Measurements from ENCODE around the gene TSPAN33.
A peak's percentile ranks its signal among the peaks of the same experiment; 100 is the strongest.

Gene TSPAN33, protein sequence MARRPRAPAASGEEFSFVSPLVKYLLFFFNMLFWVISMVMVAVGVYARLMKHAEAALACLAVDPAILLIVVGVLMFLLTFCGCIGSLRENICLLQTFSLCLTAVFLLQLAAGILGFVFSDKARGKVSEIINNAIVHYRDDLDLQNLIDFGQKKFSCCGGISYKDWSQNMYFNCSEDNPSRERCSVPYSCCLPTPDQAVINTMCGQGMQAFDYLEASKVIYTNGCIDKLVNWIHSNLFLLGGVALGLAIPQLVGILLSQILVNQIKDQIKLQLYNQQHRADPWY
- 0 to 6.4 (median 2.5) reads per million in 9 experiments for total RNA-seq

GRCh38 chr7:129144095-129144833 lies at the start of gene TSPAN33:
TSS of gene TSPAN33 (plus strand) at chr7:129144707. CDS start at chr7:129144981, 274 bp downstream.
- peaks cover 16 to 65% of the 10 kb centered on the region in 2 donors for H3K27me3 Mint-ChIP-seq
- H3K4me1 Mint-ChIP-seq (ENCODE audit: low read depth in 2 of 2) = peaks cover 11 to 13% of the 10 kb centered on the region in 2 donors
- peak within 1 kb of the TSS in 1 of 2 donors; percentile 71 for H3K27ac Mint-ChIP-seq
- H3K36me3 Mint-ChIP-seq (ENCODE audit: insufficient read depth) = no peaks in the 10 kb centered on the region
- H3K4me3 Mint-ChIP-seq = peak within 1 kb of the TSS; percentile 83 to 92
- no peaks in the 10 kb centered on the region for H3K9me3 Mint-ChIP-seq
- ATAC-seq (replicated peaks) (peak; percentile 80), DNase-seq (peak; percentile 13 to 45 (median 18))

GRCh38 chr7:129095258-129095657 lies 49.2 kb upstream of the TSPAN33 start:
- peaks cover 0 to 9% of the 10 kb centered on the region in 2 donors for H3K27me3 Mint-ChIP-seq
- no peaks in the 10 kb centered on the region for H3K9me3 Mint-ChIP-seq
- peaks cover 3% of the 10 kb centered on the region for H3K36me3 Mint-ChIP-seq (ENCODE audit: insufficient read depth)
- peaks cover 8 to 13% of the 10 kb centered on the region in 2 donors for H3K4me1 Mint-ChIP-seq (ENCODE audit: low read depth in 2 of 2)
- H3K27ac Mint-ChIP-seq = peak overlapping the region in 1 of 2 donors; percentile 81
- ATAC-seq (replicated peaks) = peak; percentile 64
- no peak for DNase-seq
- H3K4me3 Mint-ChIP-seq = no peak overlapping the region

GRCh38 chr7:129098409-129099084 lies 46.0 kb upstream of the TSPAN33 start:
- no peak overlapping the region for H3K4me3 Mint-ChIP-seq
- no peak overlapping the region for H3K27ac Mint-ChIP-seq

DNA sequence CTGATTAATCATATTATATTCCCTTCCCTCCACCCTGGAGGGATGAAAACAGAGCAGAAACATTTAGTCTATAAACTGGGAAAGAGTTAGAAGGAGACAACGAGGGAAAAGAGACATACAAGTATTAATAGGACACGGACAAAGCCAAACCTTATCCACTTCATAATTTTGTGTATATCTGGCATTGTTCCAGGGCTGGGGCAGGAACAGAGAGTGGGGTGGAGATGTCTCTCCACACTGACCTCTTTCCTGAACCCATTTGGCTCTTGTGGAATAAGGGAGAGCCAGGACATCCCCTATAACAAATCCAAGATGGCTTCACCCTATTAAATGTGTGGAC lies 43.7 kb upstream of the TSPAN33 start:
- Mint-ChIP-seq H3K4me1 (ENCODE audit: low read depth in 2 of 2) (no peaks in the 10 kb centered on the region), H3K27ac (no peak overlapping the region)

More at GRCh38 chr7:129098409-129099084, 46.0 kb upstream of the TSPAN33 start:
- no peaks in the 10 kb centered on the region for H3K36me3 Mint-ChIP-seq (ENCODE audit: insufficient read depth)
- DNase-seq (no peak), ATAC-seq (replicated peaks) (no peak)
- H3K27me3 Mint-ChIP-seq = no peaks in the 10 kb centered on the region
- peaks cover 3 to 5% of the 10 kb centered on the region in 2 donors for H3K4me1 Mint-ChIP-seq (ENCODE audit: low read depth in 2 of 2)
- H3K9me3 Mint-ChIP-seq = no peaks in the 10 kb centered on the region

DNA sequence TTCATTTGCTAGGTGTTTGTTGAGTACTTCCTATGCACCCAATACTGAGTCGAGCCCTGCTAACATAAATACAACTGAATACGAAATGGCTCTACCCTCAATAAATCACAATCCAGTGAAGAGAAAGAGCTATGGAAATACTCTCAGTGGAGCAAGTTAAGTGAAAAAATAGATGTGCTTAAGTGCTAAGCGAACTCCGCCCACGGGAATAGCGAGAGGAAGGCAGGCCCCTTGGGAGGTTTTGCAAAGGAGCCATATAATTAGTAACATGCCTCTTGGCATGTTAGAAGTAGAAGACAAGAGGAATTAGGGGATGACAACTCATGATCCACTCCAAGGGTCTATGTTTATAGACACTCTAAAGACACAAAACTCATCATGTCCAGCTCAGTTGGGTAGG lies 42.8 kb upstream of the TSPAN33 start:
- H3K27me3 Mint-ChIP-seq = no peaks in the 10 kb centered on the region
- ATAC-seq (replicated peaks) (no peak), DNase-seq (no peak)
- H3K4me1 Mint-ChIP-seq (ENCODE audit: low read depth in 2 of 2) = no peaks in the 10 kb centered on the region
- H3K27ac Mint-ChIP-seq = no peak overlapping the region
- no peaks in the 10 kb centered on the region for H3K36me3 Mint-ChIP-seq (ENCODE audit: insufficient read depth)
- no peaks in the 10 kb centered on the region for H3K9me3 Mint-ChIP-seq
- no peak overlapping the region for H3K4me3 Mint-ChIP-seq

More for the DNA sequence above, 43.7 kb upstream of the TSPAN33 start:
- ATAC-seq (replicated peaks) (no peak), DNase-seq (no peak)
- no peak overlapping the region for H3K4me3 Mint-ChIP-seq
- no peaks in the 10 kb centered on the region for H3K36me3 Mint-ChIP-seq (ENCODE audit: insufficient read depth)
- no peaks in the 10 kb centered on the region for H3K27me3 Mint-ChIP-seq
- no peaks in the 10 kb centered on the region for H3K9me3 Mint-ChIP-seq

DNA sequence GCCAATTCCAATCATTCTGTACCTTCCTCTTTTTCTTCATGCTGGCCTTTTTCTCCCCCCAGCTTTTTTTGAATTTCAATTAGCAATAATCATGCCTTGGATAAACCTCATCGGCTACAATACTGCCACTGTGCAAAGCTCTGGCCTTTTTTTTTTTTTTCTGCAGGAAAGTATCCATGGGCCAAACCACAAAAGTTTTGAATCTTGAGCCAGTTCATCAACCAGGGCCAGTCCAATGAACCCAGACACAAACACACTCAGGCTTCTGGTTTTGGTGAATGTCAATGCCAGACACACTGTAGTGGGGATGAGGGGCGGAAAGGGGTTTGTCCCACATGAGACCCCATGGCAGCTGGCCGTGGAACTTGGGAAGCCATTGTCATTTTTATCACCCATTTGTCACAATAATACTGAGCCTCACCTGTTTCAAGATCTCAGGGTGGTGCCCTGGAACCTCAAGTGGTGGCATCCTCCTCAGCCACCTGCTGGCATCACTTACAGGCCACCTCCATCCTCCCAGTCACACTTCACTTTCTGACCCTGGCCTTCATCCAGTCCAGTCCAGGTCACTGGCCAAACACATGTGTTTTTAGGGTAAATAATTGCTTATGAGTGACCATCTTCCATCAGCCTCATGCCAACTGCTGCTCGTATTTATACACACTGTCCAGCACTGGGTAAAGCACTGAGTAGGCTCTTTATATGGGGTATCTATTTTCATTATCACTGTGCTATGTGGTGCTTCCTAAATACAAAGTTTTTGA lies 40.8 kb upstream of the TSPAN33 start:
- Mint-ChIP-seq H3K4me3 (no peak overlapping the region), H3K36me3 (ENCODE audit: insufficient read depth) (no peaks in the 10 kb centered on the region), H3K27ac (no peak overlapping the region), H3K9me3 (no peaks in the 10 kb centered on the region), H3K4me1 (ENCODE audit: low read depth in 2 of 2) (no peaks in the 10 kb centered on the region), H3K27me3 (peaks cover 0 to 14% of the 10 kb centered on the region in 2 donors)
- ATAC-seq (replicated peaks) = no peak
- DNase-seq = no peak

DNA sequence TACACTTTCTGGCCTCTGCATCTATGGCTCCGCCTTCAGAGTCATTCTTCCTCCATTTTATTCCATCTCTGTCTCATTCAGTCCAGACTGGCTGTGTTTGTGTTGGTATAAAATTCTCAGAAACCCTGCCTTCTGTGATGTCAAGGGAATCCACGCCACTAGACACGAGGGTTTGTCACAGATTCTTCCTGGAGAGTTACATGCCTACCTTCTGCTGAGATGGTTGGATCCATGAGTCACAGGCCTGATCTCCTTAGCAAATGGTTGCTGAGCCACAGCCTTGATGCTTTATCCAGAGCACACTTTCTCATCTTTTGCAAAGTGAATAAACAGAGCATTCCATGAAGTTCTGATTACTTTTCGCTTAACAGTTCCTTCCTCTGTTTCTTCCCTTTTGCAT lies 35.9 kb upstream of the TSPAN33 start:
- Mint-ChIP-seq H3K9me3 (no peaks in the 10 kb centered on the region), H3K36me3 (ENCODE audit: insufficient read depth) (no peaks in the 10 kb centered on the region), H3K27me3 (peaks cover 0 to 15% of the 10 kb centered on the region in 2 donors), H3K27ac (no peak overlapping the region), H3K4me1 (ENCODE audit: low read depth in 2 of 2) (no peaks in the 10 kb centered on the region), H3K4me3 (no peak overlapping the region)
- DNase-seq (no peak), ATAC-seq (replicated peaks) (no peak)

GRCh38 chr7:129110258-129110981 lies 34.1 kb upstream of the TSPAN33 start:
- H3K4me1 Mint-ChIP-seq (ENCODE audit: low read depth in 2 of 2) = no peaks in the 10 kb centered on the region
- ATAC-seq (replicated peaks) (no peak), DNase-seq (no peak)
- peaks cover 3 to 19% of the 10 kb centered on the region in 2 donors for H3K27me3 Mint-ChIP-seq
- no peaks in the 10 kb centered on the region for H3K9me3 Mint-ChIP-seq
- H3K4me3 Mint-ChIP-seq = no peak overlapping the region
- peaks cover under 1% of the 10 kb centered on the region for H3K36me3 Mint-ChIP-seq (ENCODE audit: insufficient read depth)
- H3K27ac Mint-ChIP-seq = no peak overlapping the region

- H3K27me3 Mint-ChIP-seq = peaks cover 6 to 23% of the 10 kb centered on the region in 2 donors
- ATAC-seq (replicated peaks) = no peak
- no peaks in the 10 kb centered on the region for H3K4me1 Mint-ChIP-seq (ENCODE audit: low read depth in 2 of 2)
- H3K27ac Mint-ChIP-seq = no peak overlapping the region
- H3K4me3 Mint-ChIP-seq = no peak overlapping the region
- DNase-seq = no peak
- H3K36me3 Mint-ChIP-seq (ENCODE audit: insufficient read depth) = peaks cover 4% of the 10 kb centered on the region
- no peaks in the 10 kb centered on the region for H3K9me3 Mint-ChIP-seq
These were observed 33.5 kb upstream of the TSPAN33 start for GRCh38 chr7:129110982-129111376.

DNA sequence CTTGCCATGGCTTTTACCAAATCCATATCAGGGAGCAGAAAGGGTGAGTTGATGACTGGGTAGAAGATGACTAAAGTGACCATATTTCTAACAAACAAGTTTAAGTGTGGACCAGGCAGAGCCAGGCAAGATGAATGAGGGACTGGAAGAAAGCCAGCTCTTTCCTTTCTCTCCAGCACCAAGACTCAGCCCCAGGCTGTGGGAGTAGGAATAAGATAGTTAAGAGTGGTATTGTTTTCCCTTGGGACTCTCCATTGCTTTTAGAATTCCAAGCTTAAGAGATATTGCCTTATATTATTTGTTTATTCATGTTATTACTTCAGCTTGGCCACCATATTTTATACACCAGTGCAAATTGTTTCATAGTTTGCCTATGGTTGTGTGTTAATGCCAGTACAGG lies 28.8 kb upstream of the TSPAN33 start:
- H3K27ac Mint-ChIP-seq = no peak overlapping the region
- DNase-seq = no peak
- peaks cover 4% of the 10 kb centered on the region for H3K36me3 Mint-ChIP-seq (ENCODE audit: insufficient read depth)
- ATAC-seq (replicated peaks) = no peak
- no peak overlapping the region for H3K4me3 Mint-ChIP-seq
- no peaks in the 10 kb centered on the region for H3K9me3 Mint-ChIP-seq
- H3K27me3 Mint-ChIP-seq = peaks cover 12 to 43% of the 10 kb centered on the region in 2 donors
- H3K4me1 Mint-ChIP-seq (ENCODE audit: low read depth in 2 of 2) = no peaks in the 10 kb centered on the region

DNA sequence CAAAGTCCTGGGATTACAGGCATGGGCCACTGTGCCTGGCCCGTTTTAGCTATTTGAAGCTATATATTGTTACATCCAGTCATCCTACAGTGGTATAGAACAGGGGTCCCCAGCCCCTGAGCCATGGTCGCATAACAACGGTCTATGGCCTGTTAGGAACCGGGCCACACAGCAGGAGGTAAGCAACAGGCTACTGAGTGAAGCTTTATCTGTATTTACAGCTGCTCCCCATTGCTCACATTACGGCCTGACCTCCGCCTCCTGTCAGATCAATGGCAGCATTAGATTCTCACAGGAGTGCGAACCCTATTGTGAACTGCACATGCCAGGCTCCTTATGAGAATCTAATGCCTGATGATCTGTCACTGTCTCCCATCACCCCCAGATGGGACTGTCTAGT lies 26.3 kb upstream of the TSPAN33 start:
- ATAC-seq (replicated peaks) (no peak), DNase-seq (no peak)
- H3K36me3 Mint-ChIP-seq (ENCODE audit: insufficient read depth) = peaks cover 6% of the 10 kb centered on the region
- H3K27me3 Mint-ChIP-seq = peaks cover 12 to 51% of the 10 kb centered on the region in 2 donors
- no peak overlapping the region for H3K27ac Mint-ChIP-seq
- no peak overlapping the region for H3K4me3 Mint-ChIP-seq
- H3K4me1 Mint-ChIP-seq (ENCODE audit: low read depth in 2 of 2) = no peaks in the 10 kb centered on the region
- H3K9me3 Mint-ChIP-seq = no peaks in the 10 kb centered on the region

DNA sequence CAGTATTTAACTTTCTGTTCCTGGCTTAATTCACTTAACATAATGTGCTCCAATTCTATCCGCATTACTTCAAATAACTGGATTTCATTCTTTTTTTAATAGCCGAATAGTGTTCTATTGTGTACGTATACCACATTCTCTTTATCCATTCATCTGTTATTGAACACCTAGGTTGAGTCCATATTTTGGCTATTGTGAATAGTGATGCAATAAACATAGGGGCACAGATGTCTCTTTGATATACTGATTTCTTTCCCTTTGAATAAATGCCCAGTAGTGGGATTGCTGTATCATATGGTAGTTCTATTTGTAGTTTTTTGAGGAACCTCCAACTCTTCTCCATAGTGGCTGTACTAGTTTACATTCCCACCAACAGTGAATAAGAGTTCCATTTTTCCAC lies 25.5 kb upstream of the TSPAN33 start:
- peaks cover 12 to 51% of the 10 kb centered on the region in 2 donors for H3K27me3 Mint-ChIP-seq
- DNase-seq = no peak
- no peak overlapping the region for H3K4me3 Mint-ChIP-seq
- no peak for ATAC-seq (replicated peaks)
- peaks cover 6% of the 10 kb centered on the region for H3K36me3 Mint-ChIP-seq (ENCODE audit: insufficient read depth)
- no peaks in the 10 kb centered on the region for H3K9me3 Mint-ChIP-seq
- H3K4me1 Mint-ChIP-seq (ENCODE audit: low read depth in 2 of 2) = no peaks in the 10 kb centered on the region
- no peak overlapping the region for H3K27ac Mint-ChIP-seq

Measured in effector memory CD8-positive, alpha-beta T cell (primary cell).